ENCODE data around the gene FOXO1.

Gene FOXO1

GRCh38 chr13:40528881-40529280, 137.6 kb downstream of the FOXO1 start:
- intact Hi-C loops (cut with DNase I), result no loop called here
- no peak for DNase-seq

GRCh38 chr13:40527914-40528313, 138.5 kb downstream of the FOXO1 start:
- DNase-seq, result no peak
- intact Hi-C loops (cut with DNase I), result no loop called here

DNA sequence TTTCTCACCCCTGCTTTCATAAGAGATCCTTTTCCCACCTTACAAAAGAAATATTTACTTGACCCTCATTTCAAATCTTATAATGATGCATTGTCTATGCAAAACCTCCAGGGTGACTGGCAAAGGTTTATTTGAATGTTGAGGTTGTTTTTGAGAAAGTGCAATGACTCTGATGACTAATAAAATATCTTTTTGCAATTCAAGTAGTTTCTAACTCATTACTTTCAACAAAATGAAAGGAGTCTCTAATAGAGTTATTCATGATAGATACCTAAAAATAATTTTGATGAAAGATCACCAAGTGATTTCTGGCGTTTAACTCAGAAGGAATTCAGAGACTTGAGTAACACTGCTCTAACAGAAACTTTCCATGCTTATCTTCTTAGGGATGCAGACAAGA, 144.2 kb downstream of the FOXO1 start:
- intact Hi-C loops (cut with DNase I), result no loop called here
- DNase-seq, result no peak

GRCh38 chr13:40520916-40521315, 145.5 kb downstream of the FOXO1 start:
- DNase-seq, result no peak
- intact Hi-C loops (cut with DNase I), result no loop called here

DNA sequence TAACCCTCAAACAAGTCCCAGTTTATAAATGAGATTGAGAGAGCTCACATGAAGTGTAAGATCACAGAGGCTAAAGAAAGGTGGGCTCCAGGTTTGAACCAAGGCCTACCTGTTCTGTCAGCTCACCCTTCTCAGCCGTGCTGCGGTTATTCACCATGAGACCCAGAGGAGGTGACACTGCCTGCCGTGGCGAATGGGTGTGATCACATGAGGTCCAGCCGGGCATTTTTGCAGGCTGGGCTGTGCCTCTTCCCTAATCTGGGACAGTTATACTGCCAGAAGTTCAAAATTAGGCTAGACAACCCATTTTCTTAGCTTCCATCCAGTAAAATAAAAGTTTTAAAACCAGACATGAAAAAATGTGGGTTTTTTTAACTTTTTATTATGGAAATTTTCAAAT, 146.8 kb downstream of the FOXO1 start:
- intact Hi-C loops (cut with DNase I), result no loop called here
- no peak for DNase-seq

GRCh38 chr13:40518481-40518882, 148.0 kb downstream of the FOXO1 start:
- peak in 7 of 10 donors; percentile 17 to 89 (median 36) for DNase-seq
- intact Hi-C loops (cut with DNase I), result no loop called here

GRCh38 chr13:40517486-40518480, 148.7 kb downstream of the FOXO1 start:
- intact Hi-C loops (cut with DNase I), result no loop called here
- DNase-seq, result no peak

DNA sequence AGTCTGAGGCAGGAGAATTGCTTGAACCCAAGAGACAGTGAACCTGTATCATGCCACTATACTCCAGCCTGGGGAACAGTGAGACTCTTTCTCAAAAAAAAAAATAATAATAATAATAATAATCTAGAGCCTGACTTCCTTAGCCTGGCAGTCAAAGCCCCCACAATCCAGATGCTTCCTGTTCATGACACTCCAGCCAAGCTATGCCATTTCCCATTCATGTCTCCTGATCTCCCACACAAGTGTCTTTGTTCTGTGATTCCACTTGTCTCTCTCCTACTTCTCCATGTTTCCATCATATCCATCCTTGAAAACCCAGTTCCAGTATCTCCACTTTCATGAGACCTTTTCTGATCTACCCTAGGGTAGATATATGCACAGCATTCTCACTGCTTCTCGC, 150.7 kb downstream of the FOXO1 start:
- intact Hi-C loops (cut with DNase I), result no loop called here
- no peak for DNase-seq

DNA sequence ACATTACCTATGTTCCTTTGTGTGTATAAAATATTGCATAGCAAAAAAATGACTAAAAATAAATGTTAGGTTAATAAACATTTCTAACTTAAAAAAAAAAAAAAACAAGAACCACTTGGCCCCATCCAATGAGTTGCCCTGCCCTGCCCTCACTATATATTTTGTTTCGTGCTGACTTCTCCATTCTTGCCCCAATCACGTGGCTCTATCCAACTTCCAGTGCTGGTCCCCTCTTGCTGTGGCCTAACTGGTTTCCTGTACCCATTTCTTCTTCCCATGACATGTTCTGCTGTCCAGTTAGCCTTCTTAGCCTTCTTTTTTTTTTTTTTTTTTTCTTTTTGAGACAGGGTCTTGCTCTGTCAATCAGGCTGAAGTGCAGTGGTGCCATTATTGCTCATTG, 151.6 kb downstream of the FOXO1 start:
- no peak for DNase-seq
- intact Hi-C loops (cut with DNase I), result no loop called here

DNA sequence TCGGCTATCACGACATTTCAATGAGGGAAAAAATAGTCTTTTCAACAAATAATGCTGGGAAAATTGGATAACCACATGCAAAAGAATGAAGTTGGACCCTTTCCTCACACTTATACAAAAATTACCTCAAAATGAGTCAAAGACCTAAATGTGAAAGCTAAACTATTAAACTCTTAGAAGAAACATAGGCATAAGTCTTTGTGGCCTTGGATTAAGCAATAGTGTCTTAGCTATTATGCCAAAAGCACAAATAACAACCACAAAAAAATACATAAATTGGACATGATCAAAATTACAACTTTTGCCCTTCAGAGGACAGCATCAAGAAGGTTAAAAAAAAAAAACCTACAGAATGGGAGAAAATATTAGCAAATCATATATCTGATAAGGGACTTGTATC, 156.6 kb downstream of the FOXO1 start:
- DNase-seq, result no peak
- intact Hi-C loops (cut with DNase I), result no loop called here

DNA sequence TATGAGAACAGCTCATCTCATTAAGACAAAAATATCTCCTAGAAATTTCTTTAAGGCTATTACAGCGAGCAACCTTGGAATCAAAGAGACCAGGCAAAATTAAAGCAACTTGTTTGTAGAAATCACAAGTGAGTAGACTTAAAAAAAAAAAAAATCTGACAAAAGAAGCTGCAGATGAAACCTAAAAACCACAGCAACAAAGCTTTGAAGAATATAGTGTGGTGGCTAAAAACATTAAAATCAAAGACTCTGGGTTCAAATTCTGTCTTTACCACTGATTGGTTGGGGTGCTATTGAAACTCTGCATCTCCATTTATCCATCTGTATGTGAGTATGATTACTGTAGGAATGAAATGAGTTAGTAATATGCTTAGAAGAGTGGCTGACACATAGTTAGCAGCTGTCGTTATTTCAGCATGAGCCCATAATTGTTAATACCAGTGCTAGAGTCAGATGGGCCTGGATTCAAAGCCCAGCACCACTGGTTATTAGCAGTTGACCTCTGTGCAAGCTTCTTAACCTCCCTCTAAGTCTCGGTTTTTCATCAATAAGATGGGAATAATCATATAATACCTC, 157.6 kb downstream of the FOXO1 start:
- intact Hi-C loops (cut with DNase I), result no loop called here
- DNase-seq, result no peak

DNA sequence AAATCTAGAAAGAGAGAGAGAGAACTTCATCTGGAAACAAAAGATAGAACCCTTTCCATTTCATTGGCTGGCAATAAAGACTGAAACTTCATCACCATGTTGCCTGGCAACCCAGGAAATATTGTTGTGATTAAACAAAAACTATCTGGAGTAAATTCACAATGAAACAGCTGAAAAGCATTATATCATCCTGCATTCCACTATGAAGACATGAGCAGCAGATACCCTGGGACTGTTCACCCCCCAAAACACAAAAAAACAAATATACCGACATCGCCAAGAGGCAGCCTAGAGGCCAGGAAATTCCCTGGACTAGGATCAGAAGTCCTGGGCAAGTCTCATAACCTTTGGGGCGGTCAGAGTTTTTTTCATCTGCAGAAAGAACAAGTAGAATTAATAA, 158.3 kb downstream of the FOXO1 start:
- no peak for DNase-seq
- intact Hi-C loops (cut with DNase I), result no loop called here

GRCh38 chr13:40506592-40507446, 159.6 kb downstream of the FOXO1 start:
- intact Hi-C loops (cut with DNase I), result no loop called here

More at GRCh38 chr13:40506592-40507446, 159.6 kb downstream of the FOXO1 start:
- no peak for DNase-seq

Data from posterior cingulate gyrus (tissue), 11 donors.